WI38 (cell line): ENCODE results near the gene UBE2E1.
"Not testable (repeated sequence)": the region's sequence is repeated elsewhere in the genome, so short reads cannot be mapped to it uniquely, and the experiment has no call there.

Experiments
- H3K4me3 ChIP-seq: 2 replicates; pipeline ENCODE4 v1.5.1; 2011; ENCODE audit warnings: low read depth, mild to moderate bottlenecking, control low read depth, low read length
- TF ChIP-seq, protein P1 (sequence below): IDR thresholded peaks from 2 replicates; pipeline ENCODE4 v1.5.1; 2012; ENCODE audit warnings: low read depth, mild to moderate bottlenecking, control low read depth, low read length

UBE2E1 gene

DNA sequence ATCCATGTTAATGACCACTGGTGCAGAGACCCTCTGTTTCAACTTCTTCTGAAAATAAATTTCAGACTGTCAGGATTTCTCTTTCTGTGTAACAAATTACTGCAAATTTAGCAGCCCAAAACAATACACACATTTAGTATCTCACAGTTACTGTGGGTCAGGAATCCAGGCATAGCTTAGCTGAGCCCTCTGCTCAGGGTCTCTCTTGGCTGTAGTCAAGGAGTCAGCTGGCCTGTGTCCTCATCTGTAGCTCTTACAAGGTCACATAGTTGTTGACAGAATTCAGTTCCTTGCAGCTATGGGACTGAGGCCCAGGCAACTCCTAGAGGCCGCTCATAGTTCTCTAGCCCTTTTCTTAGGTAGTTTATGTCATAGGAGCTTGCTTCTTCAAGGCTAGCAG is 59.2 kb downstream of the UBE2E1 start:
- H3K4me3 ChIP-seq: no peak overlapping the region
- TF ChIP-seq, protein P1, sequence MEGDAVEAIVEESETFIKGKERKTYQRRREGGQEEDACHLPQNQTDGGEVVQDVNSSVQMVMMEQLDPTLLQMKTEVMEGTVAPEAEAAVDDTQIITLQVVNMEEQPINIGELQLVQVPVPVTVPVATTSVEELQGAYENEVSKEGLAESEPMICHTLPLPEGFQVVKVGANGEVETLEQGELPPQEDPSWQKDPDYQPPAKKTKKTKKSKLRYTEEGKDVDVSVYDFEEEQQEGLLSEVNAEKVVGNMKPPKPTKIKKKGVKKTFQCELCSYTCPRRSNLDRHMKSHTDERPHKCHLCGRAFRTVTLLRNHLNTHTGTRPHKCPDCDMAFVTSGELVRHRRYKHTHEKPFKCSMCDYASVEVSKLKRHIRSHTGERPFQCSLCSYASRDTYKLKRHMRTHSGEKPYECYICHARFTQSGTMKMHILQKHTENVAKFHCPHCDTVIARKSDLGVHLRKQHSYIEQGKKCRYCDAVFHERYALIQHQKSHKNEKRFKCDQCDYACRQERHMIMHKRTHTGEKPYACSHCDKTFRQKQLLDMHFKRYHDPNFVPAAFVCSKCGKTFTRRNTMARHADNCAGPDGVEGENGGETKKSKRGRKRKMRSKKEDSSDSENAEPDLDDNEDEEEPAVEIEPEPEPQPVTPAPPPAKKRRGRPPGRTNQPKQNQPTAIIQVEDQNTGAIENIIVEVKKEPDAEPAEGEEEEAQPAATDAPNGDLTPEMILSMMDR: no peak

- H3K4me3 ChIP-seq: no peak overlapping the region
- TF ChIP-seq, protein P1: no peak
Observed at GRCh38 chr3:23865595-23866396, 60.0 kb downstream of the UBE2E1 start.

- no peak overlapping the region for H3K4me3 ChIP-seq
- TF ChIP-seq, protein P1: no peak
Observed at GRCh38 chr3:23867400-23867799, 61.6 kb downstream of the UBE2E1 start.

- H3K4me3 ChIP-seq: no peak overlapping the region
- TF ChIP-seq, protein P1: no peak
Observed at GRCh38 chr3:23867838-23868237, 62.1 kb downstream of the UBE2E1 start.

GRCh38 chr3:23869977-23870662 is 64.4 kb downstream of the UBE2E1 start:
- H3K4me3 ChIP-seq: no peak overlapping the region
- TF ChIP-seq, protein P1: no peak

- H3K4me3 ChIP-seq: not testable (repeated sequence)
Observed at GRCh38 chr3:23870663-23871043, 64.9 kb downstream of the UBE2E1 start.

- not testable (repeated sequence) for H3K4me3 ChIP-seq
Observed at GRCh38 chr3:23871361-23871760, 65.6 kb downstream of the UBE2E1 start.

- no peak overlapping the region for H3K4me3 ChIP-seq
- TF ChIP-seq, protein P1: no peak
Observed at GRCh38 chr3:23872330-23872729, 66.6 kb downstream of the UBE2E1 start.
